A549 (cell line): ENCODE measurements around the gene MCM5.

Experiments used
- CHD4 ChIP-seq: fragments of 200-600 bp; sonication (generic); IDR thresholded peaks from 2 replicates; pipeline ENCODE4 v1.6.1; 2016; ENCODE audit warnings: antibody characterized with exemption, mild to moderate bottlenecking, borderline replicate concordance
- CTCF ChIP-seq: fragments of >200 bp; sonication (Bioruptor Twin); formaldehyde crosslinking; IDR thresholded peaks from 3 replicates; pipeline ENCODE4 v1.5.1; 2016
- MAX ChIP-seq: IDR thresholded peaks from 2 replicates; pipeline ENCODE4 v1.6.1; 2012
- POLR2A ChIP-seq: IDR thresholded peaks from 2 replicates; pipeline ENCODE4 v1.6.1; 2012; ENCODE audit warnings: mild to moderate bottlenecking, low read length

GRCh38 chr22:35361001-35361558 is 38.9 kb upstream of the MCM5 start:
- no peak for TF ChIP-seq MAX
- no peak for TF ChIP-seq CTCF
- no peak for TF ChIP-seq POLR2A
- TF ChIP-seq CHD4 = no peak
